Measurements from ENCODE around the gene SULT6B1.
"Not testable (repeated sequence)": the region's sequence is repeated elsewhere in the genome, so short reads cannot be mapped to it uniquely, and the experiment has no call there.

The SULT6B1 gene

DNA sequence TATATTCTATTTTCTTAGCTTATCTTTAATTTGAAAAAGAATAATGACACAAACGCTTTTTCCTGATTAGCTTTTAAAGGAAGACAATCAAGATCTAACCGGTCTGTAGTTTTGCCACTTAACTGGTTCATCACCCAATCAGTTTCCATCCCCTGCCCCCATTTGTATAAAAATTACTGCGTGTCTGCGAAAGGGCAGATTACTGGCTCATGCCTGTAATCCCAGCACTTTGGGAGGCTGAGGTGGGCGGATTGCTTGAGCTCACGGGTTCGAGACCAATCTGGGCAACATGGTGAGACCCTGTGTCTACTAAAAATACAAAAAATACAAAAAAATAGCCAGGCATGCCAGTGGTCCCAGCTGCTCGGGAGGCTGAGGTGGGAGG lies 10.2 kb upstream of the SULT6B1 start:
- Histone ChIP-seq H3K4me2 (peak overlapping the region; percentile 93), H3K36me3 (peaks cover 45% of the 10 kb centered on the region)
- no peak for TF ChIP-seq Cebpa-rat (IDR thresholded peaks at IDR 0.05)

DNA sequence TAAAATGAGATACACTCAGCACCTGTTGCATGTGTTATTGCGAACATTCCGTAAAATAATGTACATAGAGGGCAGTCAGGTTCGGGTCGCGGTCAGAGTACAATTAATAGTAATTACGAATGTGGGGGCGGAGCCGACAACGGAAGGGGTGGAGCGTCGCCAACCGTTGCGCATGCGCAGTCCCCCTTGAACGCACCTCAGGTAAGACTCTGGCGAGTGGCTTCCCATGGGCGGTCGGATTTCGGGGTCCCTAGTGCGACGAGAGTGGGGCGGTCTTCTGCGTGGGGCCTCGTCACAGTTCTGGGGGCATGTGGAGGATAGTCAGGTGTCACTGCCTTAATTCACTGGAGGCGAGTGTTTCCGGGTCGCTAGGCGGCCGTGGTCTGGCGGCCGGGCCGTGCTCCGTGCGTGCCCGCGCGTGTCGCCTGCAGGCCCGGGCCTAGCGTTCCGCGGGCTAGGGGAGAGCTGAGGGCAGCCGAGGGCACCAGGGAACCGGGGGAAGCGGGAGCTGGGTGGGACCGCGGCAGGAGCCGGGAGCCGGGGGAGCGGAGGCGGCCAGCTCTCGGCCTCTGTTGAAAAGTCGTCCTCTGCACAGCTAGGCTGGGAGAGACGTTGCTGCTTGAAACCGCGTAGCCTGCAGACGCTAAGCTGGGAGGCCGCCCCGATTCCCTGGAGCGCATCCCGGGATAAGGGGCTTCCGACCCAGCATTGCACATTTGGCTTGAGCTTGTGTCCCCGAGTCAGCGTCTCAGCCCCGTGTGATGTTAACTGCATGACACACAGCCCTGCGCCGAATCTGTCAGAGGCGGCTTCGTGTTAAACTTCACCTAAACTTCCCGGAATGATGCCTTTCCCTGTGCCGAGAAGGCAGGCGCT lies 8.1 kb upstream of the SULT6B1 start, which contains the start of gene CEBPZOS:
TSS of gene CEBPZOS (plus strand) at position 177 of the 876 bp plus-strand sequence. CDS start 3,209 bp downstream, outside the sequence.
- TF ChIP-seq Cebpa-rat (IDR thresholded peaks at IDR 0.05): no peak
- Histone ChIP-seq H3K4me3 (peak within 1 kb of the TSS; percentile 86), H4K20me1 (peaks cover 8% of the 10 kb centered on the region), H3K9ac (peak within 1 kb of the TSS; percentile 95), H3K4me1 (peaks cover 32% of the 10 kb centered on the region), H3K27me3 (no peaks in the 10 kb centered on the region), H3K36me3 (peaks cover 24% of the 10 kb centered on the region), H3K4me2 (peak within 1 kb of the TSS; percentile 93), H3K27ac (peak within 1 kb of the TSS; percentile 97), H3K9me3 (peaks cover 15% of the 10 kb centered on the region)

More for the DNA sequence above, 10.2 kb upstream of the SULT6B1 start:
- Histone ChIP-seq H3K9me3 (peaks cover 33% of the 10 kb centered on the region), H4K20me1 (peaks cover 8% of the 10 kb centered on the region), H3K4me1 (peaks cover 32% of the 10 kb centered on the region), H3K9ac (peak overlapping the region; percentile 71; the same call in 1 of the 2 replicates), H3K27ac (peak overlapping the region; percentile 97), H3K27me3 (no peaks in the 10 kb centered on the region), H3K4me3 (peak overlapping the region; percentile 86; the same call in 1 of the 2 replicates)

DNA sequence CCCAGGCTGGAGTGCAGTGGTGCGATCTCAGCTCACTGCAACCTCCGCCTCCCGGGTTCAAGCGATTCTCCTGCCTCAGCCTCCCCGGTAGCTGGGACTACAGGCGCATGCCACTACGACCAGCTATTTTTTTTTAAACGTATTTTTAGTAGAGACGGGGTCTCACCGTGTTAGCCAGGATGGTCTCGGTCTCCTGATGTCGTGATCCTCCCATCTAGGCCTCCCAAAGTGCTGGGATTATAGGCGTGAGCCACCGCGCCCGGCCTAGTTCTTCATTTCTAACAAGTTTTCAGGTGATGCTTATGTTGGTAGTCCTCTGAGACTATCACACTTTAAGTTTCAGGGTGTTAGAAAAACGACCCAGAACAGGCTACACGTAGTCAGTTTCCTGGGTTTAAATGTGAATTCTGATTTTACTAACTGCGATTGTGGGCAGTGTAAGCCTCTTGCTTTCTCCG lies 7.4 kb upstream of the SULT6B1 start:
- peaks cover 32% of the 10 kb centered on the region for H3K4me1 ChIP-seq
- not testable (repeated sequence) for H4K20me1 ChIP-seq, H3K27me3 ChIP-seq
- peak overlapping the region; percentile 95; the same call in 1 of the 2 replicates for H3K9ac ChIP-seq
- H3K9me3 ChIP-seq: peaks cover 15% of the 10 kb centered on the region
- H3K4me3 ChIP-seq: peak overlapping the region; percentile 86
- H3K27ac ChIP-seq: peak overlapping the region; percentile 97; the same call in 1 of the 2 replicates
- peak overlapping the region; percentile 93 for H3K4me2 ChIP-seq
- H3K36me3 ChIP-seq: peaks cover 18% of the 10 kb centered on the region

DNA sequence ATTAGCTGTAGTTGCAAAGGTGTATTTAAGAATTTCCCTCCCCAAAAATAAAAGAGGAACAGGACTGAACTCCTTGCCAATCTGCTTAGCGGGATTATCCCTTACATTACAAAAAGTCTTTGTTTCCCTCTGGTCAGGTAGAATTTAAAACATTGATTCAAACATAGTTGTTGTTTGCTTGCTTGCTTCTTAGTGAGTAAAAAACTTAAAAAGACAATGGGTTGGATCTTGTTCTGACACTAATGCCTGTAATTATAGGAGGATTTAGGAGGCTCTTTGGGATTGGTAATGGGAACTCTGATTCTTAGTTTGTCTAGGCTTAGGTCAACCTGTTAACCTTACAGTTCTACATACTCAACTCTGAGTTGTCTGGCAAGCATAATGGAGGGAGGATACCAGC lies 4.1 kb upstream of the SULT6B1 start:
- Histone ChIP-seq H3K27ac (no peak overlapping the region), H3K9me3 (peaks cover 9% of the 10 kb centered on the region), H3K4me2 (no peak overlapping the region), H4K20me1 (no peaks in the 10 kb centered on the region), H3K27me3 (no peaks in the 10 kb centered on the region), H3K36me3 (no peaks in the 10 kb centered on the region), H3K4me1 (peaks cover 5% of the 10 kb centered on the region), H3K4me3 (no peak overlapping the region), H3K9ac (no peak overlapping the region)
- no peak for TF ChIP-seq Cebpa-rat (IDR thresholded peaks at IDR 0.05)

DNA sequence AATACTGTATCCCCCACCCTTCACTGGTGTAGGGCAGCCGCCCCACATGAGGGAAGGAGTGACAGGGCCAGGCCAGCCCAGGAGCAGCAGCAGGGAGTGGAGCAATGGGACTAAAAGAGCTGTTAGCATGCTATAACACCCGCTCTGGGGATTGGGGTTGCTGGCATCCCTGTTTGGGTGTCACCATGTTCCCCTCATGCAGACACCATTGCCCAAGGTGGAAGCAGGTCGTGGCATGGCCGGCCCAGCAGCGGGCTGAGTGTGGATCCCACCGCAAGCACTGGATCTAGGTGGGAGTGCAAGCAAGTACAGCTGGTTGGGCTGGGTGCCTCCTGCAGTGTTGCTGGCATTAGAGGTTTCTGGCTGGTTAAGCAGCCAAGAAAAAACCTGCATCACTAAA lies 3.3 kb upstream of the SULT6B1 start:
- Histone ChIP-seq H3K9ac (no peak overlapping the region), H3K4me2 (no peak overlapping the region), H3K4me3 (no peak overlapping the region), H3K4me1 (no peaks in the 10 kb centered on the region), H3K27me3 (no peaks in the 10 kb centered on the region), H4K20me1 (no peaks in the 10 kb centered on the region), H3K27ac (no peak overlapping the region), H3K36me3 (no peaks in the 10 kb centered on the region), H3K9me3 (peaks cover 9% of the 10 kb centered on the region)
- TF ChIP-seq Cebpa-rat (IDR thresholded peaks at IDR 0.05): no peak

DNA sequence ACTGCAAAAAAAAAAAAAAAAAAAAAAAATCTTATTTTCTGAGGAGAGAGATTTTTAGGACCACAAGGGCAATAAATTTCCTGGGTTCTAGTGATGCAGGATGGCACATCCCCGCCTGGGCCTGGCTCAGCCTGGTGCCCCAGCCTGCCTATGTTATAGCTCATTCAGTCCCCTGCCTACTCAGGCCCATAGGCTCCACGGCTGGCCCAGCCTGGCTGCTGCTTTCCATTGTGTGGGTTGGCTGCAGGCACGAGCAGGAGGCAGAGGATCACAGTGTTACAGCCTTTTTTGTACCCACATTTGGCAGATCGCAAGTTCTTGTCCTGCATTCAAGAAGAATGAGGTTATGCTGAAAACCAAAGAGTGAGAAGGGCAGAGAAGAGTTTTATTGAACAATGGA lies 2.8 kb upstream of the SULT6B1 start:
- Histone ChIP-seq H3K36me3 (no peaks in the 10 kb centered on the region), H3K4me3 (no peak overlapping the region), H3K9me3 (peaks cover 9% of the 10 kb centered on the region), H3K4me2 (no peak overlapping the region), H3K9ac (no peak overlapping the region), H3K27me3 (no peaks in the 10 kb centered on the region), H3K27ac (no peak overlapping the region), H3K4me1 (no peaks in the 10 kb centered on the region), H4K20me1 (no peaks in the 10 kb centered on the region)
- TF ChIP-seq Cebpa-rat (IDR thresholded peaks at IDR 0.05): no peak

DNA sequence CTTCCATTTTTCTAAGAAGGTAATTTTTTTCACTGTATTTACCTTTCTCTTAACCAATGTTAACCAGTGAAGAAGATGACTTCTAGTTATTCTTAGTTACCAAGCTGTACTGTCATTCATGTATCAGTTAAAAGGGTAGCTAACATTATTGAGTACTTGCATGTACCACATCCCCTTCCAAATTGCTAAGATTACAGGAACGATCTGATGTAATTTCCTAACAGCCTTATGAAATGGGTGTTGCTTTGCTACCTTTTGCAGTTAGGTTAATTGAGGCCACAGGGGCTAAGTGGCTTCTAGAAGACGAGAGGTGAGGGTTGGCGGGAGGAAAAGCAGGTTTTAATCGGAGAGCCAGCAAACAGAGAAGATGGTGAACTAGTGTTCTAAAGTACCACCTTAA lies 1.8 kb upstream of the SULT6B1 start:
- peaks cover under 1% of the 10 kb centered on the region; the same call in 1 of the 2 replicates for H3K9me3 ChIP-seq
- no peaks in the 10 kb centered on the region for H3K4me1 ChIP-seq
- no peak overlapping the region for H3K9ac ChIP-seq
- no peak overlapping the region for H3K4me3 ChIP-seq
- no peaks in the 10 kb centered on the region for H4K20me1 ChIP-seq
- no peaks in the 10 kb centered on the region for H3K36me3 ChIP-seq
- TF ChIP-seq Cebpa-rat (IDR thresholded peaks at IDR 0.05): no peak
- H3K27ac ChIP-seq: no peak overlapping the region
- H3K27me3 ChIP-seq: no peaks in the 10 kb centered on the region
- H3K4me2 ChIP-seq: no peak overlapping the region

DNA sequence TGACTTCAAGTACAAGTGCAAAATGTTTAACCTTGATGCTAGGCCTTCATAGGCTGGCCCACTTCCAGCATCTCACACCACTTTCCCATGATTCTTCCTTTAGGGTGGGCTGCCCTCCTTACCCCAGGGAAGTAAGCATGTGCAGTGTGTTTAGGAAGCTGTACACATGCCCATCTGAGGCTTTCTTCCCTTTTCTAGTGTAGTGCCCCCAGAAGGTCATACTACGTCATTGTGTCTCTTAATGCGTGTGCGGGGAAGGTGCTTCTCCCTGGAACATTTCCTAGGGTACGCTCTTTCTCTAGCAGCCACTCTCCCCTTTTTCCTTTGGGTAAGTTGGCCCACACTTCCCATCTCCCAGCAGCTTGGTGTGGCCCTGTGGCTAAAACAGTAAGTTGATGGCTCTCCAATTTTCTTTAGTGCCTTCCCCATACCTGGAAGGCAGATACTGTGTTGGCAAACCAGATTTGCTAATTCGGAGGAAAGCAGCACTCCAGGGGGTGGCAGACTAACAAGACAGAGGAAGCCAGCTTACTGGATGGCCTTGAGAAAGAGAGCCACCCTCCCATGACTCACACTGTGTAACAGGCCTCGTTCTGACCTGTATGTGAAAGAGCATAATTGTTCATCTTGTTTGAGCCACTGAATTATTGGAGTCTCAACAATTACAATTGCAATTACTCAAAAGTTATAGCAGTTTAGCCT lies 1.1 kb upstream of the SULT6B1 start:
- H3K27ac ChIP-seq: no peak overlapping the region
- H3K9ac ChIP-seq: no peak overlapping the region
- H3K4me1 ChIP-seq: no peaks in the 10 kb centered on the region
- no peaks in the 10 kb centered on the region for H3K27me3 ChIP-seq
- TF ChIP-seq Cebpa-rat (IDR thresholded peaks at IDR 0.05): no peak
- no peak overlapping the region for H3K4me2 ChIP-seq
- H3K9me3 ChIP-seq: no peaks in the 10 kb centered on the region
- H4K20me1 ChIP-seq: no peaks in the 10 kb centered on the region
- H3K4me3 ChIP-seq: no peak overlapping the region
- no peaks in the 10 kb centered on the region for H3K36me3 ChIP-seq

DNA sequence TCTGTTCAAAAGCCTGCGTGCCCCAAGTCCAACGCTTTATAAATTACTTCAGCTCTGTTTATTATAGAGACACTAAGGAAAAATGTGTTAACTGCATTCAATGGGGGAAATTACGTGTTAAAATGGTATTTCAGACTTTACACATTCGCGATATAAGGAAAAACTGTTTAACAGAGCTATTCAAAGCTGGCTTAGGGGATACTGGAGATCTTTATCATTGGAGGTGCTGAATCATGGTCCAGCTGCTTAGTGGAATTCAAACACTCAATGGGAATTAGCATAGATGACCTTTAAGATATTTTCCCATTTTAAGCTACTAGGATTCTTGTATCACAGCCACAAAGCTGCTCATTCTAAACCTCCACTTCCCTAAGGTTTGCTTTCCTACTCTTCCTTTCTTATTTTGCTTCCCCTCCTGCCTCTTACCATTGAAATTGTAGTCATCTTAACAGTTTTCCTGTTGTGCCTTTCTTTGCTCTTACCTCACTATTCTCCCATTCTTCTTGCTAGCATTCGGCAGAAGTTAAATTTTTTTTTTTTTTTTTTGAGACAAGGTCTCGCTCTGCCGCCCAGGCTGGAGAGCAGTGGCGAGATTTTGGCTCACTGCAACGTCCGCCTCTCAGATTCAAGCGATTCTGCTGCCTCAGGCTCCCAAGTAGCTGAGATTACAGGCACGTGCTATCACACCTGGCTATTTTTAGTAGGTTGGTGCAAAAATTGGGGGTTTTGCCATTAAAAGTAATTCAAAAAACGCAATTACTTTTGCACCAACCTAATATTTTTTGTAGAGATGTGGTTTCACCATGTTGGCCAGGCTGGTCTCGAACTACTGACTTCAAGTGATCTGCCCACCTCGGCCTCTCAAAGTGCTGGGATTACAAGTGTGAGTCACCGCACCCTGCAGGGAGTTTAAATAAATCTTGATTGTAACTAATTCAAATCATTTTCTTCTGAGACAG lies 6.5 kb downstream of the SULT6B1 start:
- no peaks in the 10 kb centered on the region for H3K4me1 ChIP-seq
- H3K9me3 ChIP-seq: no peaks in the 10 kb centered on the region
- no peak overlapping the region for H3K27ac ChIP-seq
- TF ChIP-seq Cebpa-rat (IDR thresholded peaks at IDR 0.05): no peak
- H3K4me2 ChIP-seq: no peak overlapping the region
- no peak overlapping the region for H3K9ac ChIP-seq
- H3K4me3 ChIP-seq: no peak overlapping the region
- no peaks in the 10 kb centered on the region for H4K20me1 ChIP-seq
- no peaks in the 10 kb centered on the region for H3K27me3 ChIP-seq
- no peaks in the 10 kb centered on the region for H3K36me3 ChIP-seq
